Activated naive CD8-positive, alpha-beta T cell (primary cell): Measurements from ENCODE around the gene SPATA2.
A peak's percentile ranks its signal among the peaks of the same experiment; 100 is the strongest.
"Not testable (repeated sequence)": the region's sequence is repeated elsewhere in the genome, so short reads cannot be mapped to it uniquely, and the experiment has no call there.

ENCODE experiments used
- H3K27ac Mint-ChIP-seq: one replicate; pipeline ENCODE4 v1.8.0; 2021; ENCODE audit warnings: mixed read lengths
- H3K27me3 Mint-ChIP-seq: one replicate; pipeline ENCODE4 v1.8.0; 2021; ENCODE audit warnings: mixed read lengths
- H3K36me3 Mint-ChIP-seq: one replicate; pipeline ENCODE4 v1.8.0; 2021; ENCODE audit warnings: mixed read lengths
- H3K4me1 Mint-ChIP-seq: one replicate; pipeline ENCODE4 v1.8.0; 2021; ENCODE audit warnings: low read depth, mixed read lengths
- H3K4me3 Mint-ChIP-seq: one replicate; pipeline ENCODE4 v1.8.0; 2021; ENCODE audit warnings: mild to moderate bottlenecking, mixed read lengths
- H3K9me3 Mint-ChIP-seq: one replicate; pipeline ENCODE4 v1.8.0; 2021; ENCODE audit warnings: low read depth, mixed read lengths

SPATA2 gene

DNA sequence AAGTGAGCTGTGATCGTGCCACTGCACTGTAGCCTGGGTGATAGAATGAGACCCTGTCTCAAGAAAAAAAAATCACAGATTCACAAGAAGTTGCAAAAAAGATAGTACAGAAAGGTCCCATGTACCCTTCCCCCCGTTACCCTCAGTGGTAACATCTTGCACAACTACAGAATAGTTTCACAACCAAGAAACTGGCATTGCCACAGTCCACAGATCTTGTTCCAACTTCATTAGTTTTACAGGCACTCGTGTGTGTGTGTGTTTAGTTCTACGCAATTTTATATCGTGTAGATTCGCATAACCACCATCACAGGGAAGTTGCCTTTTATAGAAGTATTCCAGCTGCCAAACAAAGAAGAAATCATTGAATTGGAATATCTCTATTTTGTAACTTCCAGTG, 19.1 kb downstream of the SPATA2 start:
- Mint-ChIP-seq H3K36me3 (peaks cover 3% of the 10 kb centered on the region), H3K9me3 (no peaks in the 10 kb centered on the region), H3K4me1 (peaks cover 13% of the 10 kb centered on the region), H3K27me3 (no peaks in the 10 kb centered on the region), H3K27ac (no peak overlapping the region), H3K4me3 (no peak overlapping the region)

DNA sequence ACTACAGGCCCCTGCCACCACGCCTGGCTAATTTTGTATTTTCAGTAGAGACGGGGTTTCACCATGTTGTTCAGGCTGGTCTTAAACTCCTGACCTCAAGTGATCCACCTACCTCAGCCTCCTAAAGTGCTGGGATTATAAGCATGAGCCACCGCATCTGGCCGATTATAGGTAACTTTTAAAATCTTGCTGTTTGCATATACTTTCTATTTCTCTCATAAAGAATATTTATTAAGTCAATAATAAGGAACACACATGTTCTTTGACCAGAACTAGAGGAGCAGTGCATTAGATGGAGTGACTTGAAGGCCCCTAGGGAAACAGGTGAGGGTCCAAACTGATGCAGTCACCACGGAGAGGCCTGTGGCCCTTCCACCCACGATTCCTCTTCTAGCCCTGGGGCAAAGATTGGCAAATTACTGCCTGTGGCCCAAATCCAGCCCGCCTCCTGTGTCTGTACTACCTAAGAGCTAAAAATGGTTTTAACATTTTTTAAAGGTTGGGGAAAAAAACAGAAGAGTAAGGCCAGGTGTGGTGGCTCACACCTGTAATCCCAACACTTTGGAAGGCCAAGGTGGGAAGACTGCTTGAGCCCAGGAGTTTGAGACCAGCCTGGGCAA, 19.7 kb downstream of the SPATA2 start:
- not testable (repeated sequence) for H3K4me3 Mint-ChIP-seq, H3K9me3 Mint-ChIP-seq, H3K27me3 Mint-ChIP-seq, H3K27ac Mint-ChIP-seq, H3K36me3 Mint-ChIP-seq
- H3K4me1 Mint-ChIP-seq: peaks cover 13% of the 10 kb centered on the region

DNA sequence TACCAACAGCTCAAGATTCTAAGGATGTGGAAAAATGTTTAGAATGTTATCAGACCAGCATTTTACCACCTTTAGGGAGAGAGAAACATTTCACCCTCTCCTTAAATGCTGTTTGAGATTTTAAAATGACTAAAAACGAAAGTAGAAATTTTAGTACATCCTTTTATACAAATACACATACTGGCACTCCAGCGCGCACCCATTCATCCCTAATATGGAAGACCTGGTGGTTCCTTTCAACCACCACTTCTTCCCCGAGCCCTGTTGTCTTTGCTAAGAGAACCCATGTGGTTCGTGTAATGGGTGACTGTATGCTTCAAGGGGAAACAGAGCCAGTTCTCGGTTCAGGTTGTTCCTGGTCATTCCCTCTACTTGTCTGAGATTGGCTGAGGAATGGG, 21.3 kb downstream of the SPATA2 start:
- Mint-ChIP-seq H3K4me1 (peaks cover 13% of the 10 kb centered on the region), H3K4me3 (no peak overlapping the region), H3K27me3 (no peaks in the 10 kb centered on the region), H3K27ac (peak overlapping the region; percentile 73), H3K9me3 (no peaks in the 10 kb centered on the region), H3K36me3 (peaks cover 2% of the 10 kb centered on the region)

DNA sequence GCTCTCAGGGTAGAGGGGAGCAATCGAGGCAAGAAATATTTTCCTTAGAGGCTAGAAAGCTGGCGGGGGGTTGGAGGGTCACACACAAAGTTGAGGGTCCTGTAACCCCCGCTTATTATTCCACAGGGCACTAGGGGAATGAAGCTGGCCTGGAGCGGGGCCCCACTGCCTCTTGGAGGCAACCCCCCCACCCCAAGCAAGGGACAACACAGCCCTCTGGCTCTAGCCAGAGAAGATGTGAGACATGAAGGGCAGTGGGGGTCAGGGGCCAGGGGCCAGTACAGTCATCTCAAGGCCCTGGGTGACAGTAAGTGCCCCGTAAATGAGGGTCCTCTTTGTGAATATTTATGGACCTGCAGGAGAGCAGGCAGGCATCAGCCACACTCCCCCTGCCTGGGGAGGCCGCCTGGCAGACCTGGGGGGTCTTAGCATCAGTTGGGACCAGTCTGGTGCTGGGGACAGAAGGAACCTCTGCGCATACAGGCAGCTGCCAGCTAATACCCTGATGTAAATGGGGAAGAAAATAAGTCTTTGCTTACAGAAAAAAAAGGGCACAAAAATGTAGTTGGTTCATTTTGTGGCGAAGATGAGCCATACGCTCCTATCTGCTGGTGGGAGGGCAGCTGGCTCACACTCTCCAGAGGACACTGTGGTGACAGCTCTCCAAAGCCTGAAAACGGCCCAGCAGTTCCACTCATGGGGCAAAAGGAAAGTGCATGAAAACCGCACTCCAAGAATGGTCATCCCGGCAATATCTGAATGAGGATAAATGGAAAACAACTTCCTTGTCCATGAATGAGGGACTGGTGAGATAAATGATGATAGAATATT, 21.9 kb downstream of the SPATA2 start:
- no peaks in the 10 kb centered on the region for H3K9me3 Mint-ChIP-seq
- peak overlapping the region; percentile 66 for H3K27ac Mint-ChIP-seq
- peaks cover 13% of the 10 kb centered on the region for H3K4me1 Mint-ChIP-seq
- H3K27me3 Mint-ChIP-seq: no peaks in the 10 kb centered on the region
- peaks cover 2% of the 10 kb centered on the region for H3K36me3 Mint-ChIP-seq
- H3K4me3 Mint-ChIP-seq: no peak overlapping the region

DNA sequence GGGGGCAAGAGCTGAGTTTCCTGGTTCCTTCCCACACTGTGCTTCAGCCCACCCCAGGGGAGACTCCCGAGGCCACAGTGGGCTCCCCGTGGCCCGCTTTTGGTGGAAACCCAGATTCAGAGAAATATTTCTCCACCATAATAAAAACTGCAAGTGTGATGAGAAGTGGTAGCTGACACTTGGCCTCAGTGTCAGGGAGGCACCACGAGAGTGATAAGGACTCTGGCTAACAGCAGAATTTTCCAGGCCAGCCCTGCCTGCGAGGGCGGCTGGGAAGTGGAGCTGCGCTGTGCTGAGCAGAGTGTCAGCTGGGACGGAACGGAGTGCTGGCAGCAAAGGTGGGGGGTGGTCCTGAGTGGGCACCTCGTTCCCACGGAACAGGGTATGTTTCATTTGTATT, 22.5 kb downstream of the SPATA2 start:
- Mint-ChIP-seq H3K27ac (no peak overlapping the region), H3K4me1 (peaks cover 14% of the 10 kb centered on the region), H3K9me3 (no peaks in the 10 kb centered on the region), H3K36me3 (peaks cover 2% of the 10 kb centered on the region), H3K27me3 (no peaks in the 10 kb centered on the region), H3K4me3 (no peak overlapping the region)

DNA sequence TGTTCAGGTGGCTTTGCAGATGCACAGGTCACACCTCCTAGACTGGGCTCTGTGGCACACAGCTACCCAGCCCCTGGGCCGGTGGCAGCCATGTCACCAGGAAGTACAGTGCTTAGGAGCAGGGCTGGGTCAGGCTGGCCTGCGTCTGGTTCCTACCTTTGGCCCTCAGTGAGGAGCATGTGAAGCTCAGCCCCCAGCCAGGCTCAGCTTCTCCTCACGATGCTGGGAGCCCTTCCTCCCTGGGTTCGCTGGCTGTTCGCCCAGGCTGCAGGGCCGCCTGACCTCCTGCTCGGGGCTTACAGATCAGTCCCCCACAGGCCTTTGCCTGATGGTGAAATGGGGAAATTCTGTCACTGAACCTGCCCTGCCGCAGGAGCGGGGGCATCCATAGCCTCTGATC, 23.1 kb downstream of the SPATA2 start:
- H3K9me3 Mint-ChIP-seq: no peaks in the 10 kb centered on the region
- H3K27me3 Mint-ChIP-seq: no peaks in the 10 kb centered on the region
- no peak overlapping the region for H3K4me3 Mint-ChIP-seq
- H3K36me3 Mint-ChIP-seq: peaks cover 2% of the 10 kb centered on the region
- peaks cover 14% of the 10 kb centered on the region for H3K4me1 Mint-ChIP-seq
- H3K27ac Mint-ChIP-seq: no peak overlapping the region

DNA sequence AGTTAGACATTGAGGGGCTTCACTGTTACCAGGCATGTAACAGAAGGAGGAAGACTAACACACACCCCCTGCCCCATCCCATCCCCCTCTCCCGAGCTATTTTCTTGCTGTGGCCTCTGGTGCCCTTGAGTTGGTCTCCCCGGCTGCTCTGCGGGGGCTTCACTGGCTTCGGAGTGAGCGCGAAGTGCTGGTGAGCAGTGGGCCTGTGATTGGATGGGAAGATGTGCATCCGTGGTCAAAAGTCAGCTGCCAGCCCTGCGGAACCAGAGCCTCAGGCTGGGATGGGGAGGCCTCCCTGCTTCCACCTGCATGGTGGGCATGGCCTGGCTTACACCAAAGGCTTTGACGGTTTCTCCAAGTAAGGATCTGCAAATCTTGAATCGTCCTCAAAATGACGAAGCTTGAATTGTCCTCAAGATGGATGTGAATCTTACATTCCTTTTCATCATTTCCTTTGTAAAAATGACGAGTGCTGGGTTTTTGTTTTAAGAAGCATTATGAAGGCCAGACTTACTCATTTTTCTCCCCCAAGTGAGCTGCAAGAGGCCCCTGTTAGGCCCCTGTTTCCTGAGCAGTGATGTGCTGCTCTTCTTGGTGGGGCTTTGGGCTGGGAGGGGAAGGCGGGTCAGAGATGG, 23.7 kb downstream of the SPATA2 start:
- H3K27ac Mint-ChIP-seq: no peak overlapping the region
- H3K36me3 Mint-ChIP-seq: peaks cover 2% of the 10 kb centered on the region
- H3K4me1 Mint-ChIP-seq: peaks cover 14% of the 10 kb centered on the region
- no peaks in the 10 kb centered on the region for H3K27me3 Mint-ChIP-seq
- H3K9me3 Mint-ChIP-seq: no peaks in the 10 kb centered on the region
- no peak overlapping the region for H3K4me3 Mint-ChIP-seq

DNA sequence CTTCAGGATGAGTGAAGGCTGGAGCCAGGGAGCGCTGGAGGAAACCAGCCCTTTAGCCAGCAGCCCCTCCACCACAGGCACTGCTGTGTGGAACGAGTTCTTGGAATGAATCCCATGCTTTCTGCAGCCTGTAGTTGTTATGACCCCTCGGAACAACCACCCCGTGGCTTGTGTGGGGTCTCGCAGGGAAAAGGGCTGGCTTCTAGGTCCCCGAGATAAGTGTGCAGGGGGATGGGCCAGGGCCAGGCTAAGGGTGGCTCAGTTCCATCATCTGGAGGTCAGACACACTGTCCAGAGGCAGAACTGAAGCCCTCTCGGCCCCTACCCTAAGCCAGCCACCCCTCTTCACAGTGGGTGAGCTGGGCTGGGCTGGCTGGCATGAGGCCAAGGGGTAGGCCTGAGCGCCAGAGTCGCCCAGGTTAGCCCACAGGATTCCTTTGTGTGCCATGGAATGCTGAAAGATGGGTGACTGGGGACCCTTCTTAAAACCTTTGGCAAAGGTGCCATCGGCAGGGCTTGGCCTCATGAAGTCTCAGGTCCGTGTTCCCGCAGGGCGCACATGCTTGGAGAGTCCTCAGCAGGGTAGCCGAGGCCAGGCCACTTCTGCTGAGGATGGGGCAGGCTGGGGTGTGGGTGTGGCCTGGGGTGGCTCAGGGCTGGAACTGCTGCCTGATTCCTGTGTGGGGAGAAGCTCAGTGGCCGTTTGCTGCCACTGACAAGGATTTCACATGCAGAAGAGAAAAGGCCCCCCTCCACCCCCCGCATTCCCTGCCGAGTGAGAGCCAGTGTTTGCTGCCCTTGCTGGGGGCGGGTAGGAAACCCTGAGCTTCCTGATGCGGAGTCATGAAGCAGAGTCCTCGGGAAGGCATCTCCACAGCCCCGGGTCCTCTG, 24.6 kb downstream of the SPATA2 start:
- Mint-ChIP-seq H3K9me3 (no peaks in the 10 kb centered on the region), H3K27me3 (no peaks in the 10 kb centered on the region), H3K4me3 (no peak overlapping the region), H3K27ac (no peak overlapping the region), H3K36me3 (peaks cover 2% of the 10 kb centered on the region), H3K4me1 (peaks cover 14% of the 10 kb centered on the region)

DNA sequence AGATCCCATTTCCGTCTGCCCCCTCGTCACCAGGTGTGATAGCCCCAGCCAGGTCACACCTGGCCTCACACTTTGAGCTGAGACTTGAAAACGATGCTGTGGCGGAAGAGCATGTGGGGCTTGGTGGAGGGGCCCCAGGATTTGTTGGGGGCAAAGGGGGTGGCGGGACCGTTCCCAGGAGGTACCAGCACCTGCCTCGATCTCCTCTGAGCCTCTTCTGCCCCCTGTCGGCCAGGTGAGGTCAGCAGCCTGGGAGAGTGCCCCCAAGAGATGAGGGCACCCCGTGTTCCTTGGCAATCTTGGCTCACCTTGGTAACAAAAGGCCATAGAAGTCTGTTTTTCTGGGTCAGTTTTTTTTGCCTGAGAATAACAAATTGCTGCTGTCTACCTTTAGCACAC, 25.4 kb downstream of the SPATA2 start:
- no peaks in the 10 kb centered on the region for H3K27me3 Mint-ChIP-seq
- H3K36me3 Mint-ChIP-seq: peaks cover 2% of the 10 kb centered on the region
- no peak overlapping the region for H3K27ac Mint-ChIP-seq
- no peaks in the 10 kb centered on the region for H3K9me3 Mint-ChIP-seq
- peaks cover 14% of the 10 kb centered on the region for H3K4me1 Mint-ChIP-seq
- H3K4me3 Mint-ChIP-seq: no peak overlapping the region

DNA sequence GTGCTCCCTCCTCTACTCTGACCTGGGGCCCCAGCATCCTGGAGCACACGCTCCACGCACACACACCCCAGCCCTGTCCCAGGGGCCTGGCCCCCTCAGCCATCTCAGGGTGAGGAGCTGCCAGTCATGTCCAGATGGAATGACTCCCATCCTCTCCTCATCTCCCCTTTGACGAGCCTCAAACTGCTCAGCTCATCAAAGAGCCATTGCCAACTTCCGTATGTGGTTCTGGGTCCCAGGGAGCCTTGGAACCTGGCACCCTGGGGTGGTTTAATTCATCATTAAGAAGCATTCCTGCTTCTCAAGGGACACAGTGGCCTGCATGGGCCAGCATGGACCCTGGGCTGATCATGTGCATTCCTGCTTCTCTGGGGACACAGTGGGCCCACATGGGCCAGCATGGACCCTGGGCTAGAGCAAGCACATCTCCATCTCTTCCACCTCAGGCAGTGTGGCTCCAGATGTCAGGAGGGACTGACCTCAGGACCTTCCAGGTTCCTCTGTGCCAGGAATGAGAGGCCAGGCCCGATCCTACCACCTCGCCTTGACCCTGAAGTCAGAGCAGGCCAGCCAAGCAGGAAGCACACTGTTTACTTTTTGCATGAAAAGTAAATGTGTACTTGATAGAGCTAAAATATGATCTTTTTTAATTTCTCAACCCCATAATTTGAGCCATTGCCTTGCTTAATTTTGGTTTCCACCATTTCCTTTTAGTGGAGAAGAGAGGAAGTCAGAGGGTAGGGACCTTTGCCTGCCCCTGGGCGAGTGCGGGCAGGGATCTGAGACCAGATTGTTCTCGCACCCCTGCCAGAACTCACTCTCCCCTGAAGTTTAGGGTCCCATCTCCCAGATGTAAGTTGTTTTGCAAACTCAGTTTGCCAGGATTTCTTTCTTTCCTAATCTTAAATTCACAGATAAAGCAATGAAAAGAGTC, 26.1 kb downstream of the SPATA2 start:
- H3K4me3 Mint-ChIP-seq: no peak overlapping the region
- H3K27ac Mint-ChIP-seq: peak overlapping the region; percentile 43
- H3K9me3 Mint-ChIP-seq: no peaks in the 10 kb centered on the region
- H3K27me3 Mint-ChIP-seq: no peaks in the 10 kb centered on the region
- H3K4me1 Mint-ChIP-seq: peaks cover 14% of the 10 kb centered on the region
- peaks cover 2% of the 10 kb centered on the region for H3K36me3 Mint-ChIP-seq

DNA sequence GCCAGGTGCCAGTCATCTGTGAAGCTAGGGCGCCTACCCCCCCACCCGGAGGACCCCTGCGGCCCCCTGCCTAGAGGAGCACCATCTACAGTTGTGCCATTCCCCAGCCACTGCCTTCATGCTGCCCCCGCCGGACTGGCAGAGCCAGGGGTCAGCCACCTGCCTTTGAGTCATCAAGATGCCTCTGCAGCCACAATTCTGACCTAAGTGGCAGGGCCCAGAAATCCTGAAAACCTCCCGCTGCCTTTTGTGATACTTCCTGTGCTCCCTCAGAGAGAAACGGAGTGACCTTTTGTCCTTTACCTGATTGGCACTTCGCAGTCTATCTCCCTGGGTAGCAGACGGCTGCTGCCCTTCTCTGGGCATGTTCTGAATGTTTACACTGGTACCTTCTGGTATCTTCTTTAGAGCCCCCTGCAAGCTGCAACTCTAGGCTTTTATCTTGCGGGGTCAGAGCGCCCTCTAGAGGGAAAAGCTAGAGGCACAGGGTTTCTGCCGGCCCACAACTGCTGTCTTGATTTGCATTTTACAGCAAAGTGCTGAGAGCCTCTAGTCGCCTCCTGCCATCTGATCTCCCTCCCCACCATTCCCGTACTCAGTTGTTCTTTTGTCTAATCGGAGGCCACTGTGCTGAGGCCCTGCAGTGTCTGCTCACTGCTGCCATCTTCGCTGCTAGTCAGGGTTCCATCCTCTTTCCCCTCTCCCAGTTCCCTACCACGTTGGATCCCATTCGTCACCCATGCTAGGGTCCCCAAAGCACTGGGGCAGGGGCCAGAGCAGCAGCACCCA, 26.9 kb downstream of the SPATA2 start:
- Mint-ChIP-seq H3K4me1 (peaks cover 5% of the 10 kb centered on the region), H3K27me3 (no peaks in the 10 kb centered on the region), H3K4me3 (no peak overlapping the region), H3K36me3 (peaks cover 2% of the 10 kb centered on the region), H3K9me3 (no peaks in the 10 kb centered on the region), H3K27ac (no peak overlapping the region)

DNA sequence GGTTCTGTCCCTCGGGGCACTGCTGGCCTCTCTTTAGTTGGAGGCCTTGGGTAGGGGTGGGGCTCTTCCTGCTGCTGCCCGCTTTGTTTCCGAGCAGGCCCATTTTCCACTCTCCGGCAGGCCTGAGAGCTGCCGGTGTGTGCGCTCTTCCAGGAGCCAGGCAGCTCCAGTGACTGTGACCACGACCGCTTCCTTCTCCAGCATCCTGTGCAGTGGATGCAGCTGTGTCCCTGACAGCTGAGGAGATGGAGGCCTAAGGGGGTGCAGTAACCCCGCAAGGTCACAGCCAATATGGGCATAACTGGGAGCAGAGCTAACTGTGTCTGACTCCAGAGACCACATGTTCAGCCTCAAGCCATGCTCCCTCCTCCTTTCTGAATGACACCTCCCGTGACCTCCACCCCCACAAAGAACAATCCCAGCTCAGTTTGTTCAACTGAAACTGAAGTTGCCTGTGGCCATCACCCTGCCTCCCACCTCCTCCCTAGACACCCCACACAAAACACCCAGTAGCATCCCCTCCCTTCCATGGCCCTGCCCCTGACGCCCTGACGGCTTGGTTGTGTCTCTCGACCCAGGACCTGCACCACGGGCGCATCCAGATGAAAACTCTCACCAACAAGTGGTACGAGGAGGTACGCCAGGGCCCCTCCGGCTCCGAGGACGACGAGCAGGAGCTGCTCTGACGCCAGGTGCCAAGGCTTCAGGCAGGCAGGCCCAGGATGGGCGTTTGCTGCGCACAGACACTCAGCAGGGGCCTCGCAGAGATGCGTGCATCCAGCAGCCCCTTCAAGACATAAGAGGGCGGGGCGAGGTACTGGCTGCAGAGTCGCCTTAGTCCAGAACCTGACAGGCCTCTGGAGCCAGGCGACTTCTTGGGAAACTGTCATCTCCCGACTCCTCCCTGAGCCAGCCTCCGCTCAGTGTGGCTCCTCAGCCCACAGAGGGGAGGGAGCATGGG, 27.8 kb downstream of the SPATA2 start:
- Mint-ChIP-seq H3K27me3 (no peaks in the 10 kb centered on the region), H3K4me1 (peaks cover 1% of the 10 kb centered on the region), H3K9me3 (no peaks in the 10 kb centered on the region), H3K4me3 (no peak overlapping the region), H3K27ac (no peak overlapping the region), H3K36me3 (peaks cover 2% of the 10 kb centered on the region)
